ENCODE measurements around the gene OPN4. TPM values are rescaled to one million over a fixed set of nuclear protein-coding genes. Genes with fewer than 3 reads are reported as not detected.

OPN4 gene
- total and polyA plus RNA-seq, 2 of the 8 experiments (the other 6 are each of a cell fraction or from before 2014, with no cell fraction given): not detected

DNA sequence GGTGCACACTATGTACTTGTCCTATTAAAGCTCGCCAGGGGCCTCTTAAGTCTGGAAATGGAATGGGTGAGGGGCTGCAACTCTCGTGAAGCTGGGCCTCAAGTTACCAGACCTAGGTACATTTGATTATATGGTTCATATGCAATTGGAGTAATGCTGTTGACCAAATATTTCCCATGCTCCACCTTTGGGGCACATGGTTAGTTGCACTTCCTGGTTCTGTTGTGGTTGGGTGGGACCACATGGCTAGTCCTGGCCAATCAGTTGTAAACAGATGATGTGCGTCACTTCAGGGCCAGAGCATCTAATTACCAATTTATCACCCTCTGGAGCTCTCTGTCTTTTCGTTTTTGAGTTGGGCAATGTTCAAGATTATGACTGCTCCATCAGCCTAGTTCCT is 39.5 kb upstream of the OPN4 start (continued):
- TF ChIP-seq, protein P1, sequence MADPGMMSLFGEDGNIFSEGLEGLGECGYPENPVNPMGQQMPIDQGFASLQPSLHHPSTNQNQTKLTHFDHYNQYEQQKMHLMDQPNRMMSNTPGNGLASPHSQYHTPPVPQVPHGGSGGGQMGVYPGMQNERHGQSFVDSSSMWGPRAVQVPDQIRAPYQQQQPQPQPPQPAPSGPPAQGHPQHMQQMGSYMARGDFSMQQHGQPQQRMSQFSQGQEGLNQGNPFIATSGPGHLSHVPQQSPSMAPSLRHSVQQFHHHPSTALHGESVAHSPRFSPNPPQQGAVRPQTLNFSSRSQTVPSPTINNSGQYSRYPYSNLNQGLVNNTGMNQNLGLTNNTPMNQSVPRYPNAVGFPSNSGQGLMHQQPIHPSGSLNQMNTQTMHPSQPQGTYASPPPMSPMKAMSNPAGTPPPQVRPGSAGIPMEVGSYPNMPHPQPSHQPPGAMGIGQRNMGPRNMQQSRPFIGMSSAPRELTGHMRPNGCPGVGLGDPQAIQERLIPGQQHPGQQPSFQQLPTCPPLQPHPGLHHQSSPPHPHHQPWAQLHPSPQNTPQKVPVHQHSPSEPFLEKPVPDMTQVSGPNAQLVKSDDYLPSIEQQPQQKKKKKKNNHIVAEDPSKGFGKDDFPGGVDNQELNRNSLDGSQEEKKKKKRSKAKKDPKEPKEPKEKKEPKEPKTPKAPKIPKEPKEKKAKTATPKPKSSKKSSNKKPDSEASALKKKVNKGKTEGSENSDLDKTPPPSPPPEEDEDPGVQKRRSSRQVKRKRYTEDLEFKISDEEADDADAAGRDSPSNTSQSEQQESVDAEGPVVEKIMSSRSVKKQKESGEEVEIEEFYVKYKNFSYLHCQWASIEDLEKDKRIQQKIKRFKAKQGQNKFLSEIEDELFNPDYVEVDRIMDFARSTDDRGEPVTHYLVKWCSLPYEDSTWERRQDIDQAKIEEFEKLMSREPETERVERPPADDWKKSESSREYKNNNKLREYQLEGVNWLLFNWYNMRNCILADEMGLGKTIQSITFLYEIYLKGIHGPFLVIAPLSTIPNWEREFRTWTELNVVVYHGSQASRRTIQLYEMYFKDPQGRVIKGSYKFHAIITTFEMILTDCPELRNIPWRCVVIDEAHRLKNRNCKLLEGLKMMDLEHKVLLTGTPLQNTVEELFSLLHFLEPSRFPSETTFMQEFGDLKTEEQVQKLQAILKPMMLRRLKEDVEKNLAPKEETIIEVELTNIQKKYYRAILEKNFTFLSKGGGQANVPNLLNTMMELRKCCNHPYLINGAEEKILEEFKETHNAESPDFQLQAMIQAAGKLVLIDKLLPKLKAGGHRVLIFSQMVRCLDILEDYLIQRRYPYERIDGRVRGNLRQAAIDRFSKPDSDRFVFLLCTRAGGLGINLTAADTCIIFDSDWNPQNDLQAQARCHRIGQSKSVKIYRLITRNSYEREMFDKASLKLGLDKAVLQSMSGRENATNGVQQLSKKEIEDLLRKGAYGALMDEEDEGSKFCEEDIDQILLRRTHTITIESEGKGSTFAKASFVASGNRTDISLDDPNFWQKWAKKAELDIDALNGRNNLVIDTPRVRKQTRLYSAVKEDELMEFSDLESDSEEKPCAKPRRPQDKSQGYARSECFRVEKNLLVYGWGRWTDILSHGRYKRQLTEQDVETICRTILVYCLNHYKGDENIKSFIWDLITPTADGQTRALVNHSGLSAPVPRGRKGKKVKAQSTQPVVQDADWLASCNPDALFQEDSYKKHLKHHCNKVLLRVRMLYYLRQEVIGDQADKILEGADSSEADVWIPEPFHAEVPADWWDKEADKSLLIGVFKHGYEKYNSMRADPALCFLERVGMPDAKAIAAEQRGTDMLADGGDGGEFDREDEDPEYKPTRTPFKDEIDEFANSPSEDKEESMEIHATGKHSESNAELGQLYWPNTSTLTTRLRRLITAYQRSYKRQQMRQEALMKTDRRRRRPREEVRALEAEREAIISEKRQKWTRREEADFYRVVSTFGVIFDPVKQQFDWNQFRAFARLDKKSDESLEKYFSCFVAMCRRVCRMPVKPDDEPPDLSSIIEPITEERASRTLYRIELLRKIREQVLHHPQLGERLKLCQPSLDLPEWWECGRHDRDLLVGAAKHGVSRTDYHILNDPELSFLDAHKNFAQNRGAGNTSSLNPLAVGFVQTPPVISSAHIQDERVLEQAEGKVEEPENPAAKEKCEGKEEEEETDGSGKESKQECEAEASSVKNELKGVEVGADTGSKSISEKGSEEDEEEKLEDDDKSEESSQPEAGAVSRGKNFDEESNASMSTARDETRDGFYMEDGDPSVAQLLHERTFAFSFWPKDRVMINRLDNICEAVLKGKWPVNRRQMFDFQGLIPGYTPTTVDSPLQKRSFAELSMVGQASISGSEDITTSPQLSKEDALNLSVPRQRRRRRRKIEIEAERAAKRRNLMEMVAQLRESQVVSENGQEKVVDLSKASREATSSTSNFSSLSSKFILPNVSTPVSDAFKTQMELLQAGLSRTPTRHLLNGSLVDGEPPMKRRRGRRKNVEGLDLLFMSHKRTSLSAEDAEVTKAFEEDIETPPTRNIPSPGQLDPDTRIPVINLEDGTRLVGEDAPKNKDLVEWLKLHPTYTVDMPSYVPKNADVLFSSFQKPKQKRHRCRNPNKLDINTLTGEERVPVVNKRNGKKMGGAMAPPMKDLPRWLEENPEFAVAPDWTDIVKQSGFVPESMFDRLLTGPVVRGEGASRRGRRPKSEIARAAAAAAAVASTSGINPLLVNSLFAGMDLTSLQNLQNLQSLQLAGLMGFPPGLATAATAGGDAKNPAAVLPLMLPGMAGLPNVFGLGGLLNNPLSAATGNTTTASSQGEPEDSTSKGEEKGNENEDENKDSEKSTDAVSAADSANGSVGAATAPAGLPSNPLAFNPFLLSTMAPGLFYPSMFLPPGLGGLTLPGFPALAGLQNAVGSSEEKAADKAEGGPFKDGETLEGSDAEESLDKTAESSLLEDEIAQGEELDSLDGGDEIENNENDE (IDR thresholded peaks at IDR 0.05; ENCODE audit: insufficient replicate concordance, low read length): no peak

Data from H1 (cell line).